Spleen (tissue), 7 donors: ENCODE results near the gene UBE2U.

Experiments used
- POLR2A ChIP-seq, 3 donors: fragments of 450-650 bp; IDR thresholded peaks; one replicate each; pipeline ENCODE4 v1.5.1; 2017; ENCODE audit warnings: antibody characterized with exemption in 3 of 3, mild to moderate bottlenecking in 1 of 3
- POLR2AphosphoS5 ChIP-seq, 3 donors: sonication (generic); formaldehyde crosslinking; IDR thresholded peaks; one replicate each; pipeline ENCODE4 v1.5.1; 2017; ENCODE audit warnings: antibody characterized with exemption in 3 of 3
- TF ChIP-seq, protein P1 (sequence below), 11 experiments: fragments of 200-600 bp in 7 of 11; fragments of 450-650 bp in 4 of 11; sonication (generic) in 4 of 11; IDR thresholded peaks in 8 of 11; conservative IDR thresholded peaks in 3 of 11; 1 replicate in 7 of 11; 2 replicates in 4 of 11; pipeline versions ENCODE4 v1.4.0 to v1.8.0; 2016 to 2021; ENCODE audit warnings: antibody characterized with exemption in 11 of 11, inconsistent platforms in 4 of 11, mild to moderate bottlenecking in 1 of 11
- donor health status: DM: no; HTN: no; CAD: no; lungs with moderate emphysema.
- donor health status: DM: no; HTN: no; CAD: no.
- donor health status: DM: no; HTN: no; CAD: no.

DNA sequence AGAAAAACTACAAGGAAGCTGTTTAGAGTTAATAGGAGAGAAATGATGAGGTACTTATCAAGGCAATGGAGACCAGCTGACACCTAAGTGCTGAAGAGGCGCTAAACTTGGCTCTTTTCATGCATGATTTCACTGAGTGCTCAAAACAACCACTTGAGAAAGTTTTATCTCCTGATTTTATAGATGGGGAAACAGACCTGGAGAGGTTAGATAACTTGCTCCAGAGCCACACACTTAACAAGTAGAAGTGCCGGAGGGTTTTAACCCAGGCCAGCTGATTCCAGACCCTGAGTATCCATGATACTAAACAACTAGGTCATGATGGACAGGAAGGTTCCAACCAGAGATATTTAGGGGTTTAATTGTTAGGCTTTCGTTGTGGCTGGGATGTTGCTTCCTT, 25.9 kb downstream of the UBE2U start:
- TF ChIP-seq, protein P1, sequence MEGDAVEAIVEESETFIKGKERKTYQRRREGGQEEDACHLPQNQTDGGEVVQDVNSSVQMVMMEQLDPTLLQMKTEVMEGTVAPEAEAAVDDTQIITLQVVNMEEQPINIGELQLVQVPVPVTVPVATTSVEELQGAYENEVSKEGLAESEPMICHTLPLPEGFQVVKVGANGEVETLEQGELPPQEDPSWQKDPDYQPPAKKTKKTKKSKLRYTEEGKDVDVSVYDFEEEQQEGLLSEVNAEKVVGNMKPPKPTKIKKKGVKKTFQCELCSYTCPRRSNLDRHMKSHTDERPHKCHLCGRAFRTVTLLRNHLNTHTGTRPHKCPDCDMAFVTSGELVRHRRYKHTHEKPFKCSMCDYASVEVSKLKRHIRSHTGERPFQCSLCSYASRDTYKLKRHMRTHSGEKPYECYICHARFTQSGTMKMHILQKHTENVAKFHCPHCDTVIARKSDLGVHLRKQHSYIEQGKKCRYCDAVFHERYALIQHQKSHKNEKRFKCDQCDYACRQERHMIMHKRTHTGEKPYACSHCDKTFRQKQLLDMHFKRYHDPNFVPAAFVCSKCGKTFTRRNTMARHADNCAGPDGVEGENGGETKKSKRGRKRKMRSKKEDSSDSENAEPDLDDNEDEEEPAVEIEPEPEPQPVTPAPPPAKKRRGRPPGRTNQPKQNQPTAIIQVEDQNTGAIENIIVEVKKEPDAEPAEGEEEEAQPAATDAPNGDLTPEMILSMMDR (IDR thresholded peaks at IDR 0.05 in 8 of 11, conservative IDR thresholded peaks at IDR 0.05 in 3 of 11), result no peak
- TF ChIP-seq POLR2A (IDR thresholded peaks at IDR 0.05), result no peak
- TF ChIP-seq POLR2AphosphoS5 (IDR thresholded peaks at IDR 0.05), result no peak
